CD4-positive, alpha-beta memory T cell (primary cell): Measurements from ENCODE around the gene LGR4. TPM values are rescaled to one million over a fixed set of nuclear protein-coding genes. Genes with fewer than 3 reads are reported as not detected.

Experiments used
- CTCF ChIA-PET: fragments of 350-600 bp; sonication (Branson Sonifier 250); formaldehyde crosslinking; loops from one replicate; lab custom pipeline; 2021; ENCODE audit warnings: inconsistent platforms; ENCODE audit not compliant: partially characterized antibody; lab: Charles Lee
- POLR2A ChIA-PET: fragments of 350-600 bp; sonication (Branson Sonifier 250); formaldehyde crosslinking; loops from one replicate; lab custom pipeline; 2021; ENCODE audit not compliant: partially characterized antibody; lab: Charles Lee
- DNase-seq, 5 donors: peaks; one replicate each; pipeline versions ENCODE4 v3.0.0 to v3.0.0-alpha.2; 2020 to 2022; ENCODE audit warnings: mixed read lengths in 1 of 5
- H3K27ac ChIP-seq: one replicate; pipeline ENCODE4 v1.7.0; 2013; ENCODE audit warnings: low read depth, low read length
- H3K27me3 ChIP-seq: 2 replicates; pipeline ENCODE4 v1.7.0; 2013; ENCODE audit warnings: mild to moderate bottlenecking, low read length, moderate library complexity; ENCODE audit not compliant: insufficient read depth
- H3K36me3 ChIP-seq: 2 replicates; pipeline ENCODE4 v1.7.0; 2013; ENCODE audit warnings: mild to moderate bottlenecking, low read length, moderate library complexity; ENCODE audit not compliant: insufficient read depth
- H3K4me1 ChIP-seq: 2 replicates; pipeline ENCODE4 v1.7.0; 2013; ENCODE audit warnings: mild to moderate bottlenecking, low read length, moderate library complexity; ENCODE audit not compliant: insufficient read depth
- H3K4me3 ChIP-seq, 2 donors: one replicate each; pipeline ENCODE4 v1.7.0; 2013; ENCODE audit warnings: low read length in 2 of 2, mild to moderate bottlenecking in 1 of 2
- H3K9me3 ChIP-seq, 2 donors: one replicate each; pipeline ENCODE4 v1.7.0; 2013; ENCODE audit warnings: low read length in 2 of 2, control low read depth in 1 of 2; ENCODE audit not compliant: control insufficient read depth in 1 of 2
- H3K27ac Mint-ChIP-seq, 7 donors: one replicate each; pipeline ENCODE4 v1.8.0; 2020 to 2021; ENCODE audit warnings: mixed read lengths in 7 of 7, mild to moderate bottlenecking in 6 of 7, inconsistent platforms in 3 of 7, moderate library complexity in 3 of 7
- H3K27me3 Mint-ChIP-seq, 2 donors: one replicate each; pipeline ENCODE4 v1.8.0; 2020 to 2021; ENCODE audit warnings: mixed read lengths in 2 of 2
- H3K36me3 Mint-ChIP-seq, 2 donors: one replicate each; pipeline ENCODE4 v1.8.0; 2020 to 2021; ENCODE audit warnings: mixed read lengths in 2 of 2, inconsistent platforms in 1 of 2, mild to moderate bottlenecking in 1 of 2
- H3K4me1 Mint-ChIP-seq, 4 donors: one replicate each; pipeline ENCODE4 v1.8.0; 2020 to 2021; ENCODE audit warnings: mixed read lengths in 4 of 4, mild to moderate bottlenecking in 1 of 4
- H3K4me3 Mint-ChIP-seq, 8 donors: one replicate each; pipeline ENCODE4 v1.8.0; 2020 to 2021; ENCODE audit warnings: mixed read lengths in 8 of 8, mild to moderate bottlenecking in 7 of 8, moderate library complexity in 6 of 8, inconsistent platforms in 3 of 8
- H3K9me3 Mint-ChIP-seq, 8 donors: one replicate each; pipeline ENCODE4 v1.8.0; 2020 to 2021; ENCODE audit warnings: mixed read lengths in 8 of 8, mild to moderate bottlenecking in 5 of 8, inconsistent platforms in 3 of 8, moderate library complexity in 1 of 8
- intact Hi-C: fragments of 100-400 bp; cut with micrococcal nuclease; formaldehyde crosslinking; loops from one replicate; pipeline ENCODE4 v1.15.1; 2023
- polyA plus RNA-seq, 2 donors: library from polyadenylated mRNA; unstranded; fragments of 300-500 nt; fragmentation: Illumina TruSeq; gene quantifications; one replicate each; pipeline ENCODE4 v1.2.3, GENCODE V29; 2021
- total RNA-seq, 2 experiments: library from RNA; stranded (reverse); gene quantifications; one replicate each; pipeline ENCODE4 v1.2.3, GENCODE V29; 2021

The LGR4 gene
- total and polyA plus RNA-seq, 4 experiments from 2014 or later = 0.03 to 1.6 (median 0.58) TPM

DNA sequence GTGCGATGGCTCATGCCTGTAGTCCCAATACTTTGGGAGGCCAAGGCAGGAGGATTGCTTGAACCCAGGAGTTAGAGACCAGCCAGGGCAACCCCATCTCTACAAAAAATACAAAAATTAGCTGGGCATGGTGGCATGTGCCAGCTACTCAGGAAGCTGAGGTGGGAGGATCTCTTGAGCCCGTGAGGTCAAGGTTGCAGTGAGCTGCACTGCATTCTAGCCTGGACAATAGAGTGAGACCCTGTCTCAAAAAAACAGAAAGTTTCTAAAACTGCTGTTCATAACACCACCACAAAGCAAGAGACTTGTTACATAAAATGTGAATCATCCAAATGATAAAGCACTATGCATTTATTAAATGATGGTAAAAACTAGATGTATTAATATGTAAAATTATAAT is 69.4 kb downstream of the LGR4 start:
- DNase-seq = no peak
- H3K4me1 ChIP-seq = no peaks in the 10 kb centered on the region
- H3K36me3 ChIP-seq = no peaks in the 10 kb centered on the region
- intact Hi-C loops = no loop called here
- no peak overlapping the region for H3K4me3 ChIP-seq
- no peaks in the 10 kb centered on the region for H3K9me3 ChIP-seq
- H3K27ac ChIP-seq = no peak overlapping the region
- ChIA-PET POLR2A (no interaction called here), CTCF (no interaction called here)
- Mint-ChIP-seq H3K27ac (no peak overlapping the region), H3K27me3 (peaks cover 2% of the 10 kb centered on the region in 2 donors), H3K9me3 (no peaks in the 10 kb centered on the region), H3K36me3 (no peaks in the 10 kb centered on the region), H3K4me1 (no peaks in the 10 kb centered on the region), H3K4me3 (no peak overlapping the region)
- no peaks in the 10 kb centered on the region for H3K27me3 ChIP-seq

GRCh38 chr11:27402450-27402849 is 70.1 kb downstream of the LGR4 start:
- H3K27me3 Mint-ChIP-seq = peaks cover 2 to 4% of the 10 kb centered on the region in 2 donors
- no peaks in the 10 kb centered on the region for H3K27me3 ChIP-seq
- CTCF ChIA-PET = no interaction called here
- H3K27ac ChIP-seq = no peak overlapping the region
- no peaks in the 10 kb centered on the region for H3K36me3 Mint-ChIP-seq
- no peaks in the 10 kb centered on the region for H3K4me1 ChIP-seq
- H3K4me3 ChIP-seq = no peak overlapping the region
- DNase-seq = no peak
- H3K9me3 ChIP-seq = no peaks in the 10 kb centered on the region
- POLR2A ChIA-PET = no interaction called here
- intact Hi-C loops = no loop called here
- no peaks in the 10 kb centered on the region for H3K36me3 ChIP-seq
- H3K27ac Mint-ChIP-seq = no peak overlapping the region
- no peaks in the 10 kb centered on the region for H3K9me3 Mint-ChIP-seq
- no peak overlapping the region for H3K4me3 Mint-ChIP-seq
- H3K4me1 Mint-ChIP-seq = no peaks in the 10 kb centered on the region

- no peak overlapping the region for H3K4me3 ChIP-seq
- H3K27ac ChIP-seq = no peak overlapping the region
- no peak for DNase-seq
- H3K4me1 ChIP-seq = no peaks in the 10 kb centered on the region
- no peaks in the 10 kb centered on the region for H3K9me3 Mint-ChIP-seq
- no peak overlapping the region for H3K27ac Mint-ChIP-seq
- no peaks in the 10 kb centered on the region for H3K27me3 ChIP-seq
- intact Hi-C loops = no loop called here
- peaks cover 5 to 7% of the 10 kb centered on the region in 2 donors for H3K27me3 Mint-ChIP-seq
- no peak overlapping the region for H3K4me3 Mint-ChIP-seq
- H3K9me3 ChIP-seq = no peaks in the 10 kb centered on the region
- ChIA-PET POLR2A (no interaction called here), CTCF (no interaction called here)
- no peaks in the 10 kb centered on the region for H3K36me3 ChIP-seq
- H3K36me3 Mint-ChIP-seq = no peaks in the 10 kb centered on the region
- no peaks in the 10 kb centered on the region for H3K4me1 Mint-ChIP-seq
Measured at GRCh38 chr11:27401833-27402316, 70.7 kb downstream of the LGR4 start.

GRCh38 chr11:27401280-27401832 is 71.2 kb downstream of the LGR4 start:
- Mint-ChIP-seq H3K36me3 (no peaks in the 10 kb centered on the region), H3K4me3 (no peak overlapping the region), H3K27ac (no peak overlapping the region), H3K9me3 (no peaks in the 10 kb centered on the region), H3K27me3 (peaks cover 6 to 7% of the 10 kb centered on the region in 2 donors), H3K4me1 (no peaks in the 10 kb centered on the region)
- H3K4me1 ChIP-seq = no peaks in the 10 kb centered on the region
- intact Hi-C loops = no loop called here
- no peak overlapping the region for H3K27ac ChIP-seq
- ChIA-PET POLR2A (no interaction called here), CTCF (no interaction called here)
- H3K4me3 ChIP-seq = no peak overlapping the region
- H3K9me3 ChIP-seq = no peaks in the 10 kb centered on the region
- no peaks in the 10 kb centered on the region for H3K36me3 ChIP-seq
- no peaks in the 10 kb centered on the region for H3K27me3 ChIP-seq
- no peak for DNase-seq

DNA sequence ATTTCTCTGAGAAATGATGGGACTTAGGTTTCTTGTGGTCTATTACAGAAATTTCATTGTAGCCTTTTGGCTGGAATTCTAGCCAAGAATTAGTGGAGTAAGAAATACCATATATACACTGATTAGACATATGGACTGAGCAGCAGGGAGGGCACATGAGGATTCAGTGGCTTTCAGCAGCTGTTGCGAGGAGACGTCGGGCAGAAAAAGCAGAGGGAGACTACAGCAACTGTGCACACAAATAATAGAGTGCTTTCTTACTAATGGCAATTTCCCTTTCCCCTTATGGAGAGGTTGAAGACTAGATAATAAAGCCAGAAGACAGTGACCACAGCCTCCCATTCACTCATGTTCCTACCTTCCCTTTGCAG is 74.2 kb downstream of the LGR4 start:
- Mint-ChIP-seq H3K4me1 (no peaks in the 10 kb centered on the region), H3K4me3 (no peak overlapping the region), H3K27me3 (peaks cover 6 to 7% of the 10 kb centered on the region in 2 donors), H3K9me3 (no peaks in the 10 kb centered on the region), H3K27ac (no peak overlapping the region), H3K36me3 (no peaks in the 10 kb centered on the region)
- Histone ChIP-seq H3K4me1 (no peaks in the 10 kb centered on the region), H3K27me3 (no peaks in the 10 kb centered on the region), H3K36me3 (no peaks in the 10 kb centered on the region), H3K4me3 (no peak overlapping the region), H3K9me3 (no peaks in the 10 kb centered on the region), H3K27ac (no peak overlapping the region)
- ChIA-PET POLR2A (no interaction called here), CTCF (no interaction called here)
- DNase-seq = no peak
- intact Hi-C loops = no loop called here

DNA sequence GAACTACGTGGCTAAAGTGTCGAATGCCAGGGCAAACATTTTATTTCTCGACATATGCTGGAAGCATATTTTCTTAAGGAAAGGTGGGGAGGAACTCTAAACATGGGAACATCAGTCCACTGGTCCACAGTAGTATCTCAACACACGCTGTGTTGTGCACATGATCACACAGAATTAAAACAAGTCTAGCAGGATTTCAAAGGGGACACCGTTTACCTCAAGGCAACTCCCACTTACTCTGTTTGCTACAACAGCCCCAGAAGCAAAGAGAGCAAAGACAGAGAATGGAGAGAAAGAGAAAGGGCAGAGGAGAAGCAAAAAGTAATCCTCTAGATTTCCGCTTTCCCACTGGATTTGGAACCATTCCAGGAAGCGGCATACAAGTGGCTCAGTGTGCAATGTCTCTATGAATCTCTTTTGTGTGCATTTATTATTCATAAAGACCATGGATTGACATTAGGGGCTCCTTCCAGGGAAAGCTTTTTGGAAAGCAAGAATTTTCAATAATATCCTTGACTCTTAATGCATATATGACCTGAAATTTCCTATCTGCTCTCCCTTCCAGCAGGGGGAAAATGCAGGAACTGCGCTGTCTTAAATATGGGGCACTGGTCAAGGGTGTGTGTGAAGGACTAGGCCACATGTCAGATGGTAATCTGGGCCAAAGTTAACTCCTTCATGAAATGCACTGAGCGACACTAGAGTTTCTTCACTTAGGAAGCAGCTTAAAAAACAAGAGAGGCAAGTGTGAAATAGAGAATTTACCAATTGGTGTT is 74.8 kb downstream of the LGR4 start:
- Histone ChIP-seq H3K36me3 (no peaks in the 10 kb centered on the region), H3K4me3 (no peak overlapping the region), H3K9me3 (no peaks in the 10 kb centered on the region), H3K27ac (no peak overlapping the region), H3K4me1 (no peaks in the 10 kb centered on the region), H3K27me3 (no peaks in the 10 kb centered on the region)
- no peak overlapping the region for H3K27ac Mint-ChIP-seq
- H3K27me3 Mint-ChIP-seq = peaks cover 6 to 7% of the 10 kb centered on the region in 2 donors
- H3K9me3 Mint-ChIP-seq = no peaks in the 10 kb centered on the region
- DNase-seq = no peak
- intact Hi-C loops = no loop called here
- no peaks in the 10 kb centered on the region for H3K36me3 Mint-ChIP-seq
- no peak overlapping the region for H3K4me3 Mint-ChIP-seq
- ChIA-PET POLR2A (no interaction called here), CTCF (no interaction called here)
- H3K4me1 Mint-ChIP-seq = no peaks in the 10 kb centered on the region

DNA sequence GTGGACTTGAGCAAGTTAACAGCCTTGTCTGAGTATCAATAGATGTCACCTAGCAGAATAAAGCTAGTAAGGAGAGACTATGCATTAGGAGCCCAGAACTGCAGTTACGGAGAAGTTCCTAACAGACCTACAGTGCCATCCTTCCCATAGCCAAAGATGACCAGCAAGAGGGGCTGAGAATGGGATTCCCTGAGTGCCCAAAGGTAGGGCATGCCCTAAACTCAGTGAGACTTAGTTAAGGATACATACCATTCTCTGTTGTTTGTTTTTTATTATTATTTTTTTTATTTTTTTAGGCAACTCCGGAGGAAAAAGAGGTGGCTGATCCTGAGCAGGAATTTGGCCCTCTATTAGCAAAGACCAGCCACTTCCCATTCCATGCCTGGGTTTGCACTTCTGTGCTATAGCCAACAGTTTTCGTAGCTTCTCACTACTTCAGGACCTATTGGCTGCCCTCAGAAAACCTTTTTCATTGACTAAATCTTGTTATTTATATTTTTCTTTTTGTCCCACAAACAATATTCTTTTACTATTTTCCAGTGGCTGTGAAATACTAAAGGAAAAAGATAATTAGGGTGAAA is 76.2 kb downstream of the LGR4 start:
- H3K27ac Mint-ChIP-seq = no peak overlapping the region
- Histone ChIP-seq H3K27ac (no peak overlapping the region), H3K4me1 (no peaks in the 10 kb centered on the region), H3K27me3 (no peaks in the 10 kb centered on the region), H3K36me3 (no peaks in the 10 kb centered on the region), H3K4me3 (no peak overlapping the region), H3K9me3 (no peaks in the 10 kb centered on the region)
- no peaks in the 10 kb centered on the region for H3K4me1 Mint-ChIP-seq
- no peaks in the 10 kb centered on the region for H3K9me3 Mint-ChIP-seq
- no peak overlapping the region for H3K4me3 Mint-ChIP-seq
- POLR2A ChIA-PET = no interaction called here
- no peaks in the 10 kb centered on the region for H3K36me3 Mint-ChIP-seq
- no peak for DNase-seq
- intact Hi-C loops = no loop called here
- H3K27me3 Mint-ChIP-seq = peaks cover 5 to 6% of the 10 kb centered on the region in 2 donors
- CTCF ChIA-PET = no interaction called here
